Large intestine (tissue), 1 donor: ENCODE results near the gene SHISAL2B. TPM values are rescaled to one million over a fixed set of nuclear protein-coding genes. Genes with fewer than 3 reads are reported as not detected.

ENCODE experiments used
- polyA plus RNA-seq: library from polyadenylated mRNA; unstranded; fragments of 120-200 nt; gene quantifications from one replicate; pipeline ENCODE4 v1.2.1, GENCODE V29; 2013

SHISAL2B gene
- polyA plus RNA-seq, 1 donor, result 0.06 TPM

Other genes starting within 250 kb of the SHISAL2B start
- 1.1 TPM for gene RGS7BP, start 184.5 kb upstream of the SHISAL2B start, polyA plus RNA-seq
- gene SREK1IP1, start 78.2 kb downstream of the SHISAL2B start, polyA plus RNA-seq, result 14.7 TPM
- gene CWC27, start 78.4 kb downstream of the SHISAL2B start, polyA plus RNA-seq, result 20.8 TPM